ENCODE data around the gene ZPBP2.

The ZPBP2 gene

GRCh38 chr17:39916918-39917317 is 48.9 kb downstream of the ZPBP2 start:
- DNase-seq: no peak

GRCh38 chr17:39919087-39919683 is 51.2 kb downstream of the ZPBP2 start:
- DNase-seq: no peak

GRCh38 chr17:39920218-39921210 is 52.5 kb downstream of the ZPBP2 start:
- DNase-seq: no peak

- no peak for DNase-seq
Measured at GRCh38 chr17:39921323-39921722, 53.3 kb downstream of the ZPBP2 start.

GRCh38 chr17:39922006-39922405 is 54.0 kb downstream of the ZPBP2 start:
- DNase-seq: no peak

GRCh38 chr17:39923230-39923629 is 55.2 kb downstream of the ZPBP2 start:
- no peak for DNase-seq

GRCh38 chr17:39923836-39924690 is 56.1 kb downstream of the ZPBP2 start:
- no peak for DNase-seq

- DNase-seq: no peak
Measured at GRCh38 chr17:39924691-39925055, 56.7 kb downstream of the ZPBP2 start.

- no peak for DNase-seq
Measured at GRCh38 chr17:39925282-39926134, 57.5 kb downstream of the ZPBP2 start.

GRCh38 chr17:39926135-39926587 is 58.2 kb downstream of the ZPBP2 start:
- no peak for DNase-seq

GRCh38 chr17:39926588-39927100 is 58.6 kb downstream of the ZPBP2 start:
- DNase-seq: no peak
